ENCODE measurements around the gene SNRPD2. TPM values are rescaled to one million over a fixed set of nuclear protein-coding genes. Genes with fewer than 3 reads are reported as not detected.

SNRPD2 gene
- polyA plus RNA-seq, 4 donors = 209 to 422 (median 250) TPM

- FAIRE-seq = no peak
- Histone ChIP-seq H3K9me3 (ENCODE audit: control insufficient read depth in 2 of 2, insufficient read depth in 1 of 2, low read depth in 1 of 2, low read length in 1 of 2) (no peaks in the 10 kb centered on the region), H3K27me3 (ENCODE audit: control insufficient read depth in 3 of 3, insufficient read depth in 3 of 3, low read length in 3 of 3) (peaks cover 0 to 68% (median 0%) of the 10 kb centered on the region in 3 donors), H3K36me3 (ENCODE audit: control insufficient read depth in 3 of 3, insufficient read depth in 2 of 3, low read depth in 1 of 3, low read length in 3 of 3) (no peaks in the 10 kb centered on the region), H3K4me1 (ENCODE audit: control insufficient read depth in 3 of 3, insufficient read depth in 2 of 3, low read depth in 1 of 3, low read length in 2 of 3) (peaks cover 0 to 25% (median 0%) of the 10 kb centered on the region in 3 donors), H3K4me3 (ENCODE audit: low read depth in 1 of 3, low read length in 3 of 3) (peak overlapping the region in 2 of 3 donors; percentile 19 to 24), H3K27ac (ENCODE audit: low read depth in 1 of 3, low read length in 2 of 3) (no peak overlapping the region)
- 8 to 11% (median 10%) methylated on average over 26 to 42 of the region's 42 CpGs for WGBS, 3 donors
- DNase-seq = peak; percentile 84 to 91
Observed at GRCh38 chr19:45670670-45671453, 20.9 kb downstream of the SNRPD2 start.

- peaks cover 0 to 25% (median 0%) of the 10 kb centered on the region in 3 donors for H3K4me1 ChIP-seq (ENCODE audit: control insufficient read depth in 3 of 3, insufficient read depth in 2 of 3, low read depth in 1 of 3, low read length in 2 of 3)
- no peak for FAIRE-seq
- H3K9me3 ChIP-seq (ENCODE audit: control insufficient read depth in 2 of 2, insufficient read depth in 1 of 2, low read depth in 1 of 2, low read length in 1 of 2) = no peaks in the 10 kb centered on the region
- H3K27ac ChIP-seq (ENCODE audit: low read depth in 1 of 3, low read length in 2 of 3) = peak overlapping the region in 2 of 3 donors; percentile 22 to 47
- DNase-seq = no peak
- WGBS, 3 donors = 0 to 2% (median 1%) methylated on average over 19 of the region's 19 CpGs
- H3K36me3 ChIP-seq (ENCODE audit: control insufficient read depth in 3 of 3, insufficient read depth in 2 of 3, low read depth in 1 of 3, low read length in 3 of 3) = no peaks in the 10 kb centered on the region
- H3K4me3 ChIP-seq (ENCODE audit: low read depth in 1 of 3, low read length in 3 of 3) = peak overlapping the region; percentile 13 to 36 (median 32)
- H3K27me3 ChIP-seq (ENCODE audit: control insufficient read depth in 3 of 3, insufficient read depth in 3 of 3, low read length in 3 of 3) = peaks cover 0 to 64% (median 3%) of the 10 kb centered on the region in 3 donors
Observed at GRCh38 chr19:45668342-45668871, 23.3 kb downstream of the SNRPD2 start.

GRCh38 chr19:45667620-45668341 is 24.0 kb downstream of the SNRPD2 start, which contains the start of gene GIPR:
GIPR (plus strand) TSS chr19:45668221; CDS start chr19:45669521, 1,300 bp downstream.
- Histone ChIP-seq H3K9me3 (ENCODE audit: control insufficient read depth in 2 of 2, insufficient read depth in 1 of 2, low read depth in 1 of 2, low read length in 1 of 2) (no peaks in the 10 kb centered on the region), H3K27me3 (ENCODE audit: control insufficient read depth in 3 of 3, insufficient read depth in 3 of 3, low read length in 3 of 3) (peaks cover 0 to 64% (median 3%) of the 10 kb centered on the region in 3 donors), H3K4me1 (ENCODE audit: control insufficient read depth in 3 of 3, insufficient read depth in 2 of 3, low read depth in 1 of 3, low read length in 2 of 3) (peaks cover 0 to 25% (median 0%) of the 10 kb centered on the region in 3 donors), H3K36me3 (ENCODE audit: control insufficient read depth in 3 of 3, insufficient read depth in 2 of 3, low read depth in 1 of 3, low read length in 3 of 3) (no peaks in the 10 kb centered on the region), H3K4me3 (ENCODE audit: low read depth in 1 of 3, low read length in 3 of 3) (peak within 1 kb of the TSS; percentile 13 to 36 (median 32)), H3K27ac (ENCODE audit: low read depth in 1 of 3, low read length in 2 of 3) (peak within 1 kb of the TSS in 2 of 3 donors; percentile 22 to 47)
- 7 to 12% (median 7%) methylated on average over 15 of the region's 15 CpGs for WGBS, 3 donors
- no peak for FAIRE-seq
- peak; percentile 51 to 68 for DNase-seq

GRCh38 chr19:45664575-45664974 is 27.2 kb downstream of the SNRPD2 start:
- WGBS, 3 donors = 63 to 73% (median 72%) methylated on average over 7 of the region's 7 CpGs
- DNase-seq = no peak
- Histone ChIP-seq H3K9me3 (ENCODE audit: control insufficient read depth in 2 of 2, insufficient read depth in 1 of 2, low read depth in 1 of 2, low read length in 1 of 2) (no peaks in the 10 kb centered on the region), H3K27ac (ENCODE audit: low read depth in 1 of 3, low read length in 2 of 3) (no peak overlapping the region), H3K27me3 (ENCODE audit: control insufficient read depth in 3 of 3, insufficient read depth in 3 of 3, low read length in 3 of 3) (peaks cover 0 to 47% (median 3%) of the 10 kb centered on the region in 3 donors), H3K4me3 (ENCODE audit: low read depth in 1 of 3, low read length in 3 of 3) (no peak overlapping the region), H3K4me1 (ENCODE audit: control insufficient read depth in 3 of 3, insufficient read depth in 2 of 3, low read depth in 1 of 3, low read length in 2 of 3) (peaks cover 0 to 17% (median 0%) of the 10 kb centered on the region in 3 donors), H3K36me3 (ENCODE audit: control insufficient read depth in 3 of 3, insufficient read depth in 2 of 3, low read depth in 1 of 3, low read length in 3 of 3) (no peaks in the 10 kb centered on the region)
- no peak for FAIRE-seq

- Histone ChIP-seq H3K27ac (ENCODE audit: low read depth in 1 of 3, low read length in 2 of 3) (no peak overlapping the region), H3K4me3 (ENCODE audit: low read depth in 1 of 3, low read length in 3 of 3) (no peak overlapping the region), H3K27me3 (ENCODE audit: control insufficient read depth in 3 of 3, insufficient read depth in 3 of 3, low read length in 3 of 3) (peaks cover 0 to 44% (median 3%) of the 10 kb centered on the region in 3 donors), H3K36me3 (ENCODE audit: control insufficient read depth in 3 of 3, insufficient read depth in 2 of 3, low read depth in 1 of 3, low read length in 3 of 3) (no peaks in the 10 kb centered on the region), H3K4me1 (ENCODE audit: control insufficient read depth in 3 of 3, insufficient read depth in 2 of 3, low read depth in 1 of 3, low read length in 2 of 3) (peaks cover 0 to 10% (median 0%) of the 10 kb centered on the region in 3 donors), H3K9me3 (ENCODE audit: control insufficient read depth in 2 of 2, insufficient read depth in 1 of 2, low read depth in 1 of 2, low read length in 1 of 2) (no peaks in the 10 kb centered on the region)
- 91 to 100% (median 94%) methylated on average over 1 of the region's 1 CpG for WGBS, 3 donors
- no peak for DNase-seq
- FAIRE-seq = no peak
Observed at GRCh38 chr19:45663800-45664199, 28.0 kb downstream of the SNRPD2 start.

GRCh38 chr19:45660636-45661035 is 31.1 kb downstream of the SNRPD2 start:
- DNase-seq = no peak
- no peak for FAIRE-seq
- 30 to 45% (median 31%) methylated on average over 7 to 8 of the region's 8 CpGs for WGBS, 3 donors
- no peaks in the 10 kb centered on the region for H3K36me3 ChIP-seq (ENCODE audit: control insufficient read depth in 3 of 3, insufficient read depth in 2 of 3, low read depth in 1 of 3, low read length in 3 of 3)
- H3K27ac ChIP-seq (ENCODE audit: low read depth in 1 of 3, low read length in 2 of 3) = no peak overlapping the region
- H3K9me3 ChIP-seq (ENCODE audit: control insufficient read depth in 2 of 2, insufficient read depth in 1 of 2, low read depth in 1 of 2, low read length in 1 of 2) = no peaks in the 10 kb centered on the region
- H3K27me3 ChIP-seq (ENCODE audit: control insufficient read depth in 3 of 3, insufficient read depth in 3 of 3, low read length in 3 of 3) = peaks cover 0 to 25% (median 5%) of the 10 kb centered on the region in 3 donors
- peaks cover 0 to 4% (median 0%) of the 10 kb centered on the region in 3 donors for H3K4me1 ChIP-seq (ENCODE audit: control insufficient read depth in 3 of 3, insufficient read depth in 2 of 3, low read depth in 1 of 3, low read length in 2 of 3)
- H3K4me3 ChIP-seq (ENCODE audit: low read depth in 1 of 3, low read length in 3 of 3) = no peak overlapping the region

GRCh38 chr19:45659096-45659729 is 32.5 kb downstream of the SNRPD2 start:
- no peaks in the 10 kb centered on the region for H3K36me3 ChIP-seq (ENCODE audit: control insufficient read depth in 3 of 3, insufficient read depth in 2 of 3, low read depth in 1 of 3, low read length in 3 of 3)

More at GRCh38 chr19:45659096-45659729, 32.5 kb downstream of the SNRPD2 start:
- 67 to 70% (median 67%) methylated on average over 6 of the region's 6 CpGs for WGBS, 3 donors
- Histone ChIP-seq H3K4me3 (ENCODE audit: low read depth in 1 of 3, low read length in 3 of 3) (no peak overlapping the region), H3K27ac (ENCODE audit: low read depth in 1 of 3, low read length in 2 of 3) (no peak overlapping the region), H3K4me1 (ENCODE audit: control insufficient read depth in 3 of 3, insufficient read depth in 2 of 3, low read depth in 1 of 3, low read length in 2 of 3) (peaks cover 0 to 4% (median 0%) of the 10 kb centered on the region in 3 donors), H3K27me3 (ENCODE audit: control insufficient read depth in 3 of 3, insufficient read depth in 3 of 3, low read length in 3 of 3) (peaks cover 0 to 21% (median 2%) of the 10 kb centered on the region in 3 donors), H3K9me3 (ENCODE audit: control insufficient read depth in 2 of 2, insufficient read depth in 1 of 2, low read depth in 1 of 2, low read length in 1 of 2) (no peaks in the 10 kb centered on the region)
- DNase-seq (no peak), FAIRE-seq (no peak)

All from small intestine (tissue), 7 donors.